ENCODE results near the gene PDZD4. TPM values are rescaled to one million over a fixed set of nuclear protein-coding genes. Genes with fewer than 3 reads are reported as not detected.

PDZD4 gene
- total and polyA plus RNA-seq, 5 donors from 2014 or later, result 4.9 TPM; not detected in 4

- H3K27ac ChIP-seq (ENCODE audit: insufficient read depth, low read length, poor library complexity, severe bottlenecking), result no peak overlapping the region
- H3K27ac Mint-ChIP-seq, result no peak overlapping the region
- H3K27me3 ChIP-seq (ENCODE audit: control insufficient read depth, insufficient read depth, low read length), result no peaks in the 10 kb centered on the region
- H3K4me1 Mint-ChIP-seq, result no peaks in the 10 kb centered on the region
- H3K36me3 Mint-ChIP-seq, result no peaks in the 10 kb centered on the region
- peaks cover 7% of the 10 kb centered on the region for H3K27me3 Mint-ChIP-seq
- ATAC-seq (ENCODE audit: low read depth in 2 of 2) (no peak), DNase-seq (no peak)
- H3K4me3 Mint-ChIP-seq, result no peak overlapping the region
- no peaks in the 10 kb centered on the region for H3K4me1 ChIP-seq (ENCODE audit: control insufficient read depth, insufficient read depth, low read length, poor library complexity, severe bottlenecking)
- no peaks in the 10 kb centered on the region for H3K36me3 ChIP-seq (ENCODE audit: control insufficient read depth, insufficient read depth, low read length)
- no peaks in the 10 kb centered on the region for H3K9me3 ChIP-seq (ENCODE audit: control insufficient read depth in 2 of 2, low read length in 2 of 2)
- no peak overlapping the region for H3K4me3 ChIP-seq (ENCODE audit: low read depth, low read length)
- peaks cover 0 to 2% (median 0%) of the 10 kb centered on the region in 7 donors for H3K9me3 Mint-ChIP-seq
Observed at GRCh38 chrX:153807976-153808375, 22.4 kb downstream of the PDZD4 start.

- Mint-ChIP-seq H3K4me1 (no peaks in the 10 kb centered on the region), H3K4me3 (no peak overlapping the region), H3K27me3 (peaks cover 5% of the 10 kb centered on the region), H3K27ac (no peak overlapping the region), H3K9me3 (peaks cover 0 to 2% (median 0%) of the 10 kb centered on the region in 7 donors), H3K36me3 (no peaks in the 10 kb centered on the region)
- DNase-seq (no peak), ATAC-seq (ENCODE audit: low read depth in 2 of 2) (no peak)
- Histone ChIP-seq H3K4me1 (ENCODE audit: control insufficient read depth, insufficient read depth, low read length, poor library complexity, severe bottlenecking) (no peaks in the 10 kb centered on the region), H3K27ac (ENCODE audit: insufficient read depth, low read length, poor library complexity, severe bottlenecking) (no peak overlapping the region), H3K27me3 (ENCODE audit: control insufficient read depth, insufficient read depth, low read length) (no peaks in the 10 kb centered on the region), H3K36me3 (ENCODE audit: control insufficient read depth, insufficient read depth, low read length) (no peaks in the 10 kb centered on the region), H3K9me3 (ENCODE audit: control insufficient read depth in 2 of 2, low read length in 2 of 2) (no peaks in the 10 kb centered on the region), H3K4me3 (ENCODE audit: low read depth, low read length) (no peak overlapping the region)
Observed at GRCh38 chrX:153806999-153807575, 23.3 kb downstream of the PDZD4 start.

GRCh38 chrX:153805436-153805835 is 24.9 kb downstream of the PDZD4 start:
- Mint-ChIP-seq H3K9me3 (peaks cover 0 to 2% (median 0%) of the 10 kb centered on the region in 7 donors), H3K36me3 (no peaks in the 10 kb centered on the region), H3K4me1 (no peaks in the 10 kb centered on the region), H3K27me3 (no peaks in the 10 kb centered on the region), H3K4me3 (no peak overlapping the region), H3K27ac (no peak overlapping the region)
- DNase-seq, result no peak
- Histone ChIP-seq H3K4me3 (ENCODE audit: low read depth, low read length) (no peak overlapping the region), H3K27ac (ENCODE audit: insufficient read depth, low read length, poor library complexity, severe bottlenecking) (no peak overlapping the region), H3K9me3 (ENCODE audit: control insufficient read depth in 2 of 2, low read length in 2 of 2) (no peaks in the 10 kb centered on the region), H3K27me3 (ENCODE audit: control insufficient read depth, insufficient read depth, low read length) (no peaks in the 10 kb centered on the region), H3K4me1 (ENCODE audit: control insufficient read depth, insufficient read depth, low read length, poor library complexity, severe bottlenecking) (no peaks in the 10 kb centered on the region), H3K36me3 (ENCODE audit: control insufficient read depth, insufficient read depth, low read length) (no peaks in the 10 kb centered on the region)
- ATAC-seq (ENCODE audit: low read depth in 2 of 2), result no peak

- no peaks in the 10 kb centered on the region for H3K27me3 Mint-ChIP-seq
- Histone ChIP-seq H3K27ac (ENCODE audit: insufficient read depth, low read length, poor library complexity, severe bottlenecking) (no peak overlapping the region), H3K4me3 (ENCODE audit: low read depth, low read length) (no peak overlapping the region), H3K27me3 (ENCODE audit: control insufficient read depth, insufficient read depth, low read length) (no peaks in the 10 kb centered on the region), H3K36me3 (ENCODE audit: control insufficient read depth, insufficient read depth, low read length) (no peaks in the 10 kb centered on the region), H3K9me3 (ENCODE audit: control insufficient read depth in 2 of 2, low read length in 2 of 2) (no peaks in the 10 kb centered on the region), H3K4me1 (ENCODE audit: control insufficient read depth, insufficient read depth, low read length, poor library complexity, severe bottlenecking) (no peaks in the 10 kb centered on the region)
- ATAC-seq (ENCODE audit: low read depth in 2 of 2), result no peak
- DNase-seq, result no peak
- peaks cover 0 to 2% (median 0%) of the 10 kb centered on the region in 7 donors for H3K9me3 Mint-ChIP-seq
- H3K27ac Mint-ChIP-seq, result no peak overlapping the region
- no peak overlapping the region for H3K4me3 Mint-ChIP-seq
- no peaks in the 10 kb centered on the region for H3K4me1 Mint-ChIP-seq
- H3K36me3 Mint-ChIP-seq, result no peaks in the 10 kb centered on the region
Observed at GRCh38 chrX:153804621-153805020, 25.7 kb downstream of the PDZD4 start.

- H3K36me3 ChIP-seq (ENCODE audit: control insufficient read depth, insufficient read depth, low read length), result peaks cover under 1% of the 10 kb centered on the region
- no peak overlapping the region for H3K4me3 Mint-ChIP-seq
- H3K27ac Mint-ChIP-seq, result no peak overlapping the region
- DNase-seq, result no peak
- no peaks in the 10 kb centered on the region for H3K4me1 ChIP-seq (ENCODE audit: control insufficient read depth, insufficient read depth, low read length, poor library complexity, severe bottlenecking)
- H3K36me3 Mint-ChIP-seq, result no peaks in the 10 kb centered on the region
- no peak overlapping the region for H3K4me3 ChIP-seq (ENCODE audit: low read depth, low read length)
- H3K27ac ChIP-seq (ENCODE audit: insufficient read depth, low read length, poor library complexity, severe bottlenecking), result no peak overlapping the region
- H3K27me3 Mint-ChIP-seq, result no peaks in the 10 kb centered on the region
- no peak for ATAC-seq (ENCODE audit: low read depth in 2 of 2)
- H3K9me3 ChIP-seq (ENCODE audit: control insufficient read depth in 2 of 2, low read length in 2 of 2), result no peaks in the 10 kb centered on the region
- no peaks in the 10 kb centered on the region for H3K27me3 ChIP-seq (ENCODE audit: control insufficient read depth, insufficient read depth, low read length)
- H3K9me3 Mint-ChIP-seq, result peaks cover 0 to 2% (median 0%) of the 10 kb centered on the region in 7 donors
- no peaks in the 10 kb centered on the region for H3K4me1 Mint-ChIP-seq
Observed at GRCh38 chrX:153804100-153804595, 26.2 kb downstream of the PDZD4 start.

- Histone ChIP-seq H3K36me3 (ENCODE audit: control insufficient read depth, insufficient read depth, low read length) (peaks cover 6% of the 10 kb centered on the region), H3K27me3 (ENCODE audit: control insufficient read depth, insufficient read depth, low read length) (no peaks in the 10 kb centered on the region), H3K27ac (ENCODE audit: insufficient read depth, low read length, poor library complexity, severe bottlenecking) (no peak overlapping the region), H3K4me1 (ENCODE audit: control insufficient read depth, insufficient read depth, low read length, poor library complexity, severe bottlenecking) (no peaks in the 10 kb centered on the region), H3K9me3 (ENCODE audit: control insufficient read depth in 2 of 2, low read length in 2 of 2) (no peaks in the 10 kb centered on the region), H3K4me3 (ENCODE audit: low read depth, low read length) (no peak overlapping the region)
- no peak for ATAC-seq (ENCODE audit: low read depth in 2 of 2)
- DNase-seq, result no peak
- no peak overlapping the region for H3K27ac Mint-ChIP-seq
- H3K27me3 Mint-ChIP-seq, result no peaks in the 10 kb centered on the region
- no peak overlapping the region for H3K4me3 Mint-ChIP-seq
- H3K9me3 Mint-ChIP-seq, result peaks cover 0 to 2% (median 0%) of the 10 kb centered on the region in 7 donors
- no peaks in the 10 kb centered on the region for H3K4me1 Mint-ChIP-seq
- no peaks in the 10 kb centered on the region for H3K36me3 Mint-ChIP-seq
Observed at GRCh38 chrX:153803211-153804099, 26.9 kb downstream of the PDZD4 start.

GRCh38 chrX:153802513-153803045 is 27.8 kb downstream of the PDZD4 start:
- H3K4me3 Mint-ChIP-seq, result no peak overlapping the region
- Histone ChIP-seq H3K27me3 (ENCODE audit: control insufficient read depth, insufficient read depth, low read length) (no peaks in the 10 kb centered on the region), H3K36me3 (ENCODE audit: control insufficient read depth, insufficient read depth, low read length) (peaks cover 11% of the 10 kb centered on the region), H3K4me3 (ENCODE audit: low read depth, low read length) (no peak overlapping the region), H3K9me3 (ENCODE audit: control insufficient read depth in 2 of 2, low read length in 2 of 2) (no peaks in the 10 kb centered on the region), H3K27ac (ENCODE audit: insufficient read depth, low read length, poor library complexity, severe bottlenecking) (no peak overlapping the region), H3K4me1 (ENCODE audit: control insufficient read depth, insufficient read depth, low read length, poor library complexity, severe bottlenecking) (no peaks in the 10 kb centered on the region)
- DNase-seq, result no peak
- H3K27ac Mint-ChIP-seq, result no peak overlapping the region
- H3K27me3 Mint-ChIP-seq, result no peaks in the 10 kb centered on the region
- peaks cover 0 to 2% (median 0%) of the 10 kb centered on the region in 7 donors for H3K9me3 Mint-ChIP-seq
- no peak for ATAC-seq (ENCODE audit: low read depth in 2 of 2)
- H3K4me1 Mint-ChIP-seq, result peaks cover 0 to 4% (median 0%) of the 10 kb centered on the region in 4 donors
- H3K36me3 Mint-ChIP-seq, result no peaks in the 10 kb centered on the region
